Measurements from ENCODE around the gene TST.
A peak's percentile ranks its signal among the peaks of the same experiment; 100 is the strongest.

- no peak for TF ChIP-seq SPI1 (IDR thresholded peaks at IDR 0.05; ENCODE audit: borderline replicate concordance, low read depth)
- TF ChIP-seq CTCF (IDR thresholded peaks at IDR 0.05; ENCODE audit: insufficient read depth, low read length), result peak; percentile 11
- TF ChIP-seq REST (IDR thresholded peaks at IDR 0.05; ENCODE audit: insufficient replicate concordance, low read depth), result no peak
These were observed 26.7 kb upstream of the TST start for GRCh38 chr22:37045958-37046357.
